ENCODE data around the gene MFAP5. TPM values are rescaled to one million over a fixed set of nuclear protein-coding genes. Genes with fewer than 3 reads are reported as not detected.
A peak's percentile ranks its signal among the peaks of the same experiment; 100 is the strongest.
"Not testable (repeated sequence)": the region's sequence is repeated elsewhere in the genome, so short reads cannot be mapped to it uniquely, and the experiment has no call there.

The MFAP5 gene
- total RNA-seq, 1 donor, result 259 TPM

DNA sequence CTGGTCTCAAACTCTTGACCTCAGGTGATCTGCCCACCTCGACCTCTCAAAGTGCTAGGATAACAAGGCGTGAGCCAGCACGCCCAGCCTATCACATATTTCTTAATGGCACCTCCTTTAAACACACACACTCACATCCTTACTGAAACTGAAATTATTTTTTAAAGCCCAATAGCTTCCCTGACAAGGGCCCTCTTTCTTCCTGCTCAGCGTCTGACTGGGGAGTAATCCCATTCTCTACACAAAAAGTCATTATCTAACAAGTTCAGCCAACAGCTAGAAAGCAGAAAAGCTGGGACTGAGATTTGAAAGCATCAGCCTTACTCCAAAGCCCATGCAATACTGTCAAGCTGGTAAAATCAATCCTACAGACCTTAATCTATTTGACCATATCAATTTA is 40.0 kb downstream of the MFAP5 start:
- H3K4me3 ChIP-seq (ENCODE audit: low read depth, low read length), result no peak overlapping the region
- TF ChIP-seq, protein P1, sequence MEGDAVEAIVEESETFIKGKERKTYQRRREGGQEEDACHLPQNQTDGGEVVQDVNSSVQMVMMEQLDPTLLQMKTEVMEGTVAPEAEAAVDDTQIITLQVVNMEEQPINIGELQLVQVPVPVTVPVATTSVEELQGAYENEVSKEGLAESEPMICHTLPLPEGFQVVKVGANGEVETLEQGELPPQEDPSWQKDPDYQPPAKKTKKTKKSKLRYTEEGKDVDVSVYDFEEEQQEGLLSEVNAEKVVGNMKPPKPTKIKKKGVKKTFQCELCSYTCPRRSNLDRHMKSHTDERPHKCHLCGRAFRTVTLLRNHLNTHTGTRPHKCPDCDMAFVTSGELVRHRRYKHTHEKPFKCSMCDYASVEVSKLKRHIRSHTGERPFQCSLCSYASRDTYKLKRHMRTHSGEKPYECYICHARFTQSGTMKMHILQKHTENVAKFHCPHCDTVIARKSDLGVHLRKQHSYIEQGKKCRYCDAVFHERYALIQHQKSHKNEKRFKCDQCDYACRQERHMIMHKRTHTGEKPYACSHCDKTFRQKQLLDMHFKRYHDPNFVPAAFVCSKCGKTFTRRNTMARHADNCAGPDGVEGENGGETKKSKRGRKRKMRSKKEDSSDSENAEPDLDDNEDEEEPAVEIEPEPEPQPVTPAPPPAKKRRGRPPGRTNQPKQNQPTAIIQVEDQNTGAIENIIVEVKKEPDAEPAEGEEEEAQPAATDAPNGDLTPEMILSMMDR (IDR thresholded peaks at IDR 0.05; ENCODE audit: insufficient read depth, low read length), result no peak
- no peak for DNase-seq (ENCODE audit: low read depth)

DNA sequence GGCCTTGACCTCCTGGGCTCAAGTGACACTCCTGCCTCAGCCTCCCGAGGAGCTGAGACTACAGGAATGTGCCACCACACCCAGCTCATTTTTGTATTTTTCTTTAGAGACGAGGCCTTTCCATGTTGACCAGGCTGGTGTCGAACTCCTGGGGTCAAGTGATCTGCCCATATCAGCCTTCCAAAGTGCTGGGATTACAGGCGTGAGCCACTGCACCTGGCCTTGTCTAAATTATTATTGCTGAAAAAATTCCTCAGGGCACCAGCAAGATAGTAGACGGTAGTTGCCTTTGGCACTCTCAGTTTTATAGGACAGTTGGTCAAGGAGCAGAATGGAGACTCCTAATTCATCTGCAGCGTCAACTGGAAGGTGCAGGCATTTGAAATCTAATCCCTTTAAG is 47.4 kb downstream of the MFAP5 start:
- H3K4me3 ChIP-seq (ENCODE audit: low read depth, low read length), result no peak overlapping the region
- TF ChIP-seq, protein P1 (IDR thresholded peaks at IDR 0.05; ENCODE audit: insufficient read depth, low read length), result no peak
- DNase-seq (ENCODE audit: low read depth), result no peak

DNA sequence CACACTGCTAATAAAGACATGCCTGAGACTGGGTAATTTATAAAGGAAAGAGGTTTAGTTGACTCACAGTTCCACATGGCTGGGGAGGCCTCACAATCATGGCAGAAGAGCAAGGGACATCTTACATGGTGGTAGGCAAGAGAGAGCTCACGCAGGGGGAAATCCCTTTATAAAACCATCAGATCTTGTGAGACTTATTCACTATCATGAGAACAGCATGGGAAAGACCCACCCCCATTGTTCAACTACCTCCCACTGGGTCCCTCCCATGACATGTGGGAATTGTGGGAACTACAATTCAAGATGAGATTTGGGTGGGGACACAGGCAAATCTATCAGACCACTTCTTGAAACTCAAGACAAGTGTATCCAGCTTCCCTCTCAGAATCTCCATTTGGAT is 48.7 kb downstream of the MFAP5 start:
- H3K4me3 ChIP-seq (ENCODE audit: low read depth, low read length); DNase-seq (ENCODE audit: low read depth): not testable (repeated sequence)

DNA sequence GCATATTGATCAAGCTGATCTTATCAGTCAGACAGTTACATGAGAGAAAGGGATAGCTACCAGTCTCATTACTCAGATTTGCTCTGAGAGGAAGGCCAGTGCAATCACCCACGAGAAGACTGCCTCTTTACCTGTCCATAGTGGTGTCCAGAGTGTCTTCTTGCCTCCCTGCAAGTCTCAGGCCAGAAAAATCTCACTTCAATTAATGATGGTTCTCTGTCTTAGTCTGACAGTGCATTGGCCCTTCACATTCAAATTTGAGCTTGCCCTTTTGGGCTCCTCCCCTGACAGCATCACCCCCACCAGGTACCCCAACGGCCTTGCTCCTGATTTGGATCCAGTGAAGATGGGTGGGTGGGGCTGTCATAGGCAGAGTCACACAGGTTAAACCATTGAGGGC is 50.0 kb downstream of the MFAP5 start, which contains the start of gene AICDA:
AICDA (minus strand) TSS at position 231 of the 400 bp plus-strand sequence; CDS start at position 139, 92 bp downstream.
- TF ChIP-seq, protein P1 (IDR thresholded peaks at IDR 0.05; ENCODE audit: insufficient read depth, low read length), result no peak
- no peak within 1 kb of the TSS for H3K4me3 ChIP-seq (ENCODE audit: low read depth, low read length)
- DNase-seq (ENCODE audit: low read depth), result no peak

DNA sequence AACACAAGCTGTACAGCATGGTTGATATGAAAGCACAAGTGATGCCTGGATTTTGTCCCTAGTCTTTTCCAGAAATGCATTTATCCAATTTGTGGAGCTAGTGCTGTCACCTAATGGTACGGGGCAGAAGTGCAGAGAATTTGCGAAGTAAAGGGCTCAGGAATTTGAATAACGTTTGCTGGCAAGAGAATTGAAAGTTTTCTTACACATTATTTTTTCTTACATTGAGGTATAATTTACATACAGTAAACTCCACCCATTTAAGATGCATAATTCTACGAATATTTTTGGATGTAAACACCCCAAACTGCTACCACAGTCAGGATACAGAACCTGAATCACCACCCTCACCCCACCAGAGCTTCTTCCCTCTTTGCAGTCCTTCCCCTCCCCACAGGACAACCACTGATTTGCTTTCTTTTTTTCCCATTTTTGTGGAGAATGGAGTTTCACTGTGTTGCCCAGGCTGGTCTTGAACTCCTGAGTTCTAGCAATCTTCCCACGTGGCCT is 53.5 kb downstream of the MFAP5 start:
- TF ChIP-seq, protein P1 (IDR thresholded peaks at IDR 0.05; ENCODE audit: insufficient read depth, low read length), result peak; percentile 97
- H3K4me3 ChIP-seq (ENCODE audit: low read depth, low read length), result no peak overlapping the region
- DNase-seq (ENCODE audit: low read depth), result peak; percentile 78

DNA sequence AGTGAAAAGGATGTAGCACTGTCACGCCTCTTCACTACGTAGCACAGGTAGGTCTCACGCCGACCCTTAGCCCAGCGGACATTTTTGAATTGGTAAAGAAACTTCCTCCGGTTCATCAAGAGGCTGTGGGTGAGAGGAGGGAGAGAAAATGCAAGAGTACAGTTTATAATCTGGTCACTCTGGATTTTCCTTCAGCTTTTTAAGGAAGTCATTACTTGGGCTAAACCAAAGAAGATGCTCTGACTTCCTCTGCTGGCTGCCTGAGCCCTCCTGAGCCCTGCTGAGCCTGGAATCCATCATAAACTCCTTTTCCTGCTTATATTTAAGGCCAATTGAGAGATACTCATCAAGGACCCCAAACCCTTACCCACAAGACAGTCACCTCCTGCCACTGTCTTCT is 55.7 kb downstream of the MFAP5 start:
- TF ChIP-seq, protein P1 (IDR thresholded peaks at IDR 0.05; ENCODE audit: insufficient read depth, low read length), result no peak

DNA sequence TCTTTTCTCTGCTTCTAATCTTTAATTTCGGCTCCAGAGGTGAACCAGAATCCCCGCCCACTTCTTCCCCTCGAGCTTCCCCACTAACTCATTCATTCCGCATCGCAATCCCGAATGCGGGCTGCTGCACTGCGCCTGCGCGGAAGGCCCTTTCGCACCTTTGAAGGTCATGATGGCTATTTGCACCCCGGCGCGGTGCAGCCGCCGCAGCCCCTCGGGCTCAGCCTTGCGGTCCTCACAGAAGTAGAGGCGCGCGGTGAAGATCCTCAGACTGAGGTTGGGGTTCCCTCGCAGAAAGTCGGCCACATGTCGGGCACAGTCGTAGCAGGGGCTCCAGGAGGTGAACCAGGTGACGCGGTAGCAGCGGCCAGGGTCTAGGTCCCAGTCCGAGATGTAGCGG is 57.6 kb downstream of the MFAP5 start:
- TF ChIP-seq, protein P1 (IDR thresholded peaks at IDR 0.05; ENCODE audit: insufficient read depth, low read length), result no peak
- no peak for DNase-seq (ENCODE audit: low read depth)
- H3K4me3 ChIP-seq (ENCODE audit: low read depth, low read length), result no peak overlapping the region

More for the DNA sequence above, 55.7 kb downstream of the MFAP5 start:
- H3K4me3 ChIP-seq (ENCODE audit: low read depth, low read length), result no peak overlapping the region
- DNase-seq (ENCODE audit: low read depth), result no peak

Measured in fibroblast of the aortic adventitia (primary cell).